Stimulated activated CD8-positive, alpha-beta memory T cell treated with anti-CD3 and anti-CD28 coated beads, Interleukin-15, amount 100 ng/mL, for 4 hours (primary cell): ENCODE data around the gene REPIN1.

Source experiments
- DNase-seq, 2 donors: peaks; one replicate each; pipeline ENCODE4 v3.0.0-alpha.2; 2020; ENCODE audit warnings: low read depth in 2 of 2

The REPIN1 gene

DNA sequence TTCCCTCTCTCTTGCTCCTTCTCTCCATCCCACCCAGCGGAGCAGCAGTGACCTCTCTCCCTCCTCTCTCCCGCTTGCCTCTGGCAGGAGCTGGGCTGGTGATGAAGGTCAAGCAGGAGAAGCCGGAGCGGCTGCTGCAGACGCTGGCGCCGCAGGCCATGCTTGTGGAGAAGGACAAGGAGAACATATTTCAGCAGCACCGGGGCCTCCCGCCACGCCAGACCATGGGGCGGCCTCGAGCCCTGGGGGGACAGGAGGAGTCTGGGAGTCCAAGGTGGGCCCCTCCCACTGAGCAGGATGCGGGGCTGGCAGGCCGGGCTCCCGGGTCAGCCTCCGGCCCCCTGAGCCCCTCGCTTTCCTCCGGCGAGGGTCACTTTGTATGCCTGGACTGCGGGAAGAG is 27.8 kb downstream of the REPIN1 start:
- DNase-seq, result no peak

GRCh38 chr7:150396851-150397260 is 28.2 kb downstream of the REPIN1 start:
- DNase-seq, result no peak

DNA sequence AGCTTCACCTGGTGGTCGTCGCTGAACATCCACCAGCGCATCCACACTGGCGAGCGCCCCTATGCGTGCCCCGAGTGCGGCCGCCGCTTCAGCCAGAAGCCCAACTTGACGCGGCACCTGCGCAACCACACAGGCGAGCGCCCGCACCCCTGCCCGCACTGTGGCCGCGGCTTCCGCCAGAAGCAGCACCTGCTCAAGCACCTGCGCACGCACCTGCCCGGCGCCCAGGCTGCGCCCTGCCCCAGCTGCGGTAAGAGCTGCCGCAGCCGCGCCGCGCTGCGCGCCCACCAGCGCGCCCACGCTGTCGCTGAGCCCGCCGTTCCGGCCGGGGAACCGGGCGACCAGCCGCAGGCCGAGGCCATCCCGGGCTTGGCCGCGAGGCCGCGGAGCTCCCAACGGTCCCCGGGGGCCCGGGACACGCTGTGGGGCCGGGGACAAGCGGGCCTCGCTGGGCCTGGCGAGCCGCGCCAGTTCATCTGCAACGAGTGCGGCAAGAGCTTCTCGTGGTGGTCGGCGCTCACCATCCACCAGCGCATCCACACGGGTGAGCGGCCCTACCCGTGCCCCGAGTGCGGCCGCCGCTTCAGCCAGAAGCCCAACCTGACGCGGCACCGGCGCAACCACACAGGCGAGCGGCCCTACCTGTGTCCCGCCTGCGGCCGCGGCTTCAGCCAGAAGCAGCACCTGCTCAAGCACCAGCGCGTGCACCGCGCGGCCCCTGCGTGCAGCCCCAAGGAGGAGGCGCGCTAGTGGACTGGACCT is 28.9 kb downstream of the REPIN1 start:
- DNase-seq, result no peak

DNA sequence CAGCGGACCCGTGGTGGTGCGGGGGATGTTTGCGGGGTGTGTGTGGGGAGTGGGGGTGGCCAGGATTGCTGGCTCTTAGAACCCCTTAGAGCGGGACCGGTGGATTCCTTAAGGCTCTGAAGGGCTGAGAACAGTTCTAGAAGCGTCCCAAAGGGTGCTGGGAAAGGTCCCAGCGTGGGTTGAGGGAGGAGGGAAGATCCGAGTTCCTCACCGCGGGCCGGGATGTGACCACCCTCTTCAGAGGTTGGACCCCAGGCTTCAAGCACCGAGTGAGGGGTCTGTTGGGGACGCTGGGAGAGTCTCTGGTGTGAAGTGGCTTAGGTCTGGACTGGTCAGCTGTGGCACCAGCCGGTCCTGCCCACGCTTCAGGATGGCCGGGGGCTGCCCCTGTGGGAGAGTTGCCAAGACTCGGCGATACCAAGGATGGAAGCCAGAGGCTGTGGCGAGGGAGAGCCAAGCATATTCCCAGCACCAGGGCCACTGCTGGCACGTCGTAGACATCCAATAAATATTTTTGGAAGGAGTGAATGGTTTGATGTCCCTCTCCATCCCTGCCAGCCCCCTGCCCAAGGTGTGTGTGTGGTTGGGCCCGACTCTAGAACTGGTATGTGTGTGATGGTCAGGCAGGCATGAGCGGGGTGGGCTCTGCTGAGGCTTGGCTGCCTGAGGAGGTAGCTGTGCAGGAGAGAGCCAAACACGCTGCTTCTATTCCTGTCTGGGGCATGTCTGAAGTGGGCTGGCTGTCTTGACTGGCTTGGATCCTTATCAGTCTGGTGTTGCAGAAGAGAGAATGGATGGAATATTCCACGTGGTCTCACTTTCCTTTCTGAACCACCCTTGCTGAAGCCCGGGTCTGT is 29.7 kb downstream of the REPIN1 start:
- no peak for DNase-seq

DNA sequence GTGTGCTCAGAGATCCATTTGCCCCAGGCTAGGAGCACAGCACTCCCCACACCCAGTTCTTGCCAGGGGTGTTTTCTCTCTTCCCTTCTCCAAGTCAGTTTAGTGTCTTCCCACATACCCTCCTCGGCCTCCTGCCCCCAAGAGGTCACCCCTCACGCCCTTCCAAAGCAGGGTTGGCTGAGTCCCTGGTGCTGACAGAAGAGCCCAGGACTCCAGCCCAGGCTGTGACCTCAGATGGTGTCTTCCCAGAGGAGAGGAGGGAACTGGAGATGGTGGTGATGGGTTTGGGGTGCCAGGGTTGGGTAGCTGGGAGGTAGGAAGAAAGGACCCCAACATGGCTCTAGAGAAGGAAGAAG is 30.3 kb downstream of the REPIN1 start:
- no peak for DNase-seq

GRCh38 chr7:150399421-150400007 is 30.9 kb downstream of the REPIN1 start:
- DNase-seq, result no peak

DNA sequence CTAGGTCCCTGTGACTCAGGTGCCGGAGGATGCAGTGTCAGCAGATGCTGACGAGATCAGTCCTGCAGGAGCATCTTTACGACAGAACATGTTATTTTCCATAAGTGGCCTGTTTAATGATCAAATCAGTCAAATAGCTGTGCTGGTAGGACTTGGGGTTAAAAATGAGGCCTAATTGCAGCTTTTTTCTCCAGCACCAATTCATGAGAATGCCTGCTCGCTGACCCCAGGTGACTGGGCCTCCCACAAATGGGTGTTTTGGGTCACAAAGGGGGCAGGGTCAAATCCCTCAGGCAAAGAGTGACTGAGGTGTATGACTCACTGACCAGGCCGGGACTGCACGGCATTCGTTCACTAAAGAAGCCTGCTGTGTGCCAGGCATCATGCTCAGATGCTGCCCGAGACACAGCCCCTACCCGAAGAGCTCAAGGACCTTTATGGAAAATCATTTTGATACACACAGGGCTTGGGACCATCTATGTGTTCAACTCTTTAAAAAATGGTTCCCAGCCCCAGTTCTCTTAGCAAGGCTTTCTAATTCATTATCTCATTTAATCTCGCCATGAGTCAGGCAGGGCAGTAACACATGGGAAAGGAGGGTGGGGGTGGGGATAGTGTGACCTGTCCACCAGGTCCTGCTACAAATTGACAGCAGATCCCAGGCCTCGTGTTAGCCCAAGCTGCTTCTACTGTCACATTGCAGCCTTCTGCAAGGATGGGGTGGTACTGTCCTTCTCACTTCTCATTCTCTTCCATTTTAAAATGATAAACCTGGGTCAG is 31.6 kb downstream of the REPIN1 start:
- DNase-seq, result no peak

DNA sequence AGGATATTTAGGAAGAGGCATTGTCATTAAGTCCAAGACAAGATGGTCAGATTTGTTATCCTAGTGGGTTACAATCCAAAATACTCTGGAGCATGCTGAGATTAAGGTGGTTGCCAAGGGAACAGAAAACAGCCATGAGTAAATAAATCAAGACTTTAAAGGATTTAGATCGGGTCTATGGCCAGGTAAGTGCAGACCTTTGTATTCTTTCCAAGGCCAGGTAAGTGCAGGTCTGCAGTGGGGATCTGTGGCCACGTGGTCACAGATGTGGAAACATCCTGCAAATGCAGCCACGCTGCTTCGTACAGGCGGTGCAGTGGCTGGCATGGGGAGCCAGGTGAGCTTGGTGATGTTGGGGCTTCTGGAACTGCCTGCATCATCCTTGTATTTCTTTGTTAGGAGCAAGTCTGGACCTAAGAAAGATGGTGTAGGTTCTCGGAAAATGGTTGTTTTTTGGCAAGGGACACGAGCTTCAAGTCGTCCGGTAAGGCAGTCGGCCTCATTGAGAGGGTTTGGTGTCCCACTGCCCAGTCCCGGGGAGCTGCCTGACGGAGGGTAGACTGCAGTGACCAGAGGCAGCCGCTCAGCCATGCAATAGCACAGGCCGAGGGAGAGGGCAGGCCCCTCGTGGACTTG is 32.3 kb downstream of the REPIN1 start:
- DNase-seq, result no peak

GRCh38 chr7:150401424-150401790 is 32.8 kb downstream of the REPIN1 start:
- no peak for DNase-seq

- no peak for DNase-seq
These were observed 33.4 kb downstream of the REPIN1 start for GRCh38 chr7:150401861-150402631.

GRCh38 chr7:150402671-150403321 is 34.2 kb downstream of the REPIN1 start:
- no peak for DNase-seq

GRCh38 chr7:150403376-150404171 is 35.0 kb downstream of the REPIN1 start:
- no peak for DNase-seq

- DNase-seq, result no peak
These were observed 35.7 kb downstream of the REPIN1 start for GRCh38 chr7:150404172-150404804.

GRCh38 chr7:150404805-150405583 is 36.4 kb downstream of the REPIN1 start:
- peak; percentile 27 to 55 for DNase-seq

DNA sequence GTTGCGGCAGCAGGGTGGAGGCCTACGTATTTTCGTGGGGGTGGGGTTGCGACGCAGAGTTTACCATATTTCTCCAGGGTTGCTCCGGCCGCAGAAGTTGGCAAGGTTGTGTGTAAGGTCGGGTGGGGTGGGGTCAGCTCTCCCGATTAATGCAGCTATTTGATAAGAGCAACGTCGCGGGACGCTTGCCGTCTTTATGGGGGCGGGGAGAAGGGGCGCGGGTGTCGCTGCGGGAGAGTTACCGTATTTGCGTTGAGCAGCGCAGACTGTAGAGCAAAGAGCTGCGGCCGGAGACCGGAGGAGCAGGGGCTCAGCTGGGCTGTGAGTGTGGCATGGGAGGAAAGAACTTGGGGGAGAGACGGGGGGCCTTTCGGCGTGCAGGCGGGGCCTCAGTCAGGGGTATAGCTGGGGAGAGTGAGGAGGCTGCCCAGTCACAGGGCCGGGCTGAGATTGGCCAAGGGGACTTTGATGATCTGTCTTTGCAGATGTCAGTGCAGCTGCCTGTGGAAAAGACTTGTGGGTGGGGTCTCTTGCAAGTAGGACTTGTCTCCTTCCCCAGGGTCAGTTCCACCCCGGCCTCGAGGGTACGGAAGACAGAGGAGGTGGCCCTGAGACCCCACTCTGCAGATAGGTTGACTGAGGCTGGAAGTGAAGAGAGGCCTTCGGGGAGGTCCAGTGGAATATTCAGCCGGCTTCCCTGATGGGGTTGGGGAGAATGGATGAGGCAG is 37.1 kb downstream of the REPIN1 start:
- DNase-seq, result peak in 1 of 2 donors; percentile 15

GRCh38 chr7:150406312-150406566 is 37.6 kb downstream of the REPIN1 start:
- DNase-seq, result no peak

- no peak for DNase-seq
These were observed 38.2 kb downstream of the REPIN1 start for GRCh38 chr7:150406567-150407421.
